Ovary (tissue), 1 donor: ENCODE measurements around the gene SSH3.

Source experiments
- EP300 ChIP-seq: sonication (generic); formaldehyde crosslinking; IDR thresholded peaks from one replicate; pipeline ENCODE4 v1.6.1; 2017; ENCODE audit warnings: antibody characterized with exemption
- POLR2A ChIP-seq: fragments of 450-650 bp; IDR thresholded peaks from one replicate; pipeline ENCODE4 v1.6.1; 2017; ENCODE audit warnings: antibody characterized with exemption, mild to moderate bottlenecking, moderate library complexity

DNA sequence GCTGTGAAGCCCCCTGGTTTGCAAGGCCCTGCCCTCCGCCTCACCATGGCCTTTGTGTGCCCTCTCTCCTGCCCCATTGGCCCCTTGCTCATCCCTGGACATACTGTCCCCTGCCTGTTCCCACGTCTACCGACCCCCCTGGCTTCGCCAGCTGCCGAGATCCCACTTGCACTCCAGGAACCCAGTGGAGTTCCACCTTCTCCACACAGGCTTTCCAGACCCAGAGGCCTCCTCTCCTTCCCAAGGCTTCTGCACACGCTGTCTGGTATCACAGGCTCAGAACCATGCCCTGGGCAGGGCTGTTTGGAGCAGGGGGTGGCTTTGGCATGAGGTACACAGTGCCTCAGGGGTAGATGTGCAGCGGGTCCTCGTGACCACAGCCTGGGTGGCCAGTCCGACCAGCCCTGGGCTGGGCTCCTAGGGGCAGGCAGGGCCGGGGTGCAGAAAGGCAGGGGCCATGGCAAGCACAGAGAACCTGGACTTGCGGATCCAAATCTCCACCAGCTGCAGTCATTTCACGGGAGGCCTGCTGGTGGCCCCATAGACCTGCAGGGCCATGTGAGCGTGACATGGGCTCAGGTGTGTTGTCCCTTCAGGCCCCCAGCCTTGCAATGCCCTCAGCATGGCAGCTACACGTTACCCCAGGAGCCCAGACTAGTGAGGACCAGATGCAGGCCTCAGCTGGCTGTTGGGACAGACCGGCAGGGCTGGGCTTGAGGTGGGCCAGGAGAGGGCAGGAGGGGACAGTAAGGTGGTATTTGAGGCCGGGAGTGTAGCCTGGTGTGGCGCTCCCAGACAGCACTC lies 27.5 kb upstream of the SSH3 start:
- TF ChIP-seq EP300 (no peak), POLR2A (no peak)
